Measurements from ENCODE around the gene RPS6KA1. TPM values are rescaled to one million over a fixed set of nuclear protein-coding genes. Genes with fewer than 3 reads are reported as not detected.

RPS6KA1 gene
- polyA plus RNA-seq, 1 donor (not counting 4 experiments of a cell fraction or from before 2014, with no cell fraction given), result 65.9 TPM

DNA sequence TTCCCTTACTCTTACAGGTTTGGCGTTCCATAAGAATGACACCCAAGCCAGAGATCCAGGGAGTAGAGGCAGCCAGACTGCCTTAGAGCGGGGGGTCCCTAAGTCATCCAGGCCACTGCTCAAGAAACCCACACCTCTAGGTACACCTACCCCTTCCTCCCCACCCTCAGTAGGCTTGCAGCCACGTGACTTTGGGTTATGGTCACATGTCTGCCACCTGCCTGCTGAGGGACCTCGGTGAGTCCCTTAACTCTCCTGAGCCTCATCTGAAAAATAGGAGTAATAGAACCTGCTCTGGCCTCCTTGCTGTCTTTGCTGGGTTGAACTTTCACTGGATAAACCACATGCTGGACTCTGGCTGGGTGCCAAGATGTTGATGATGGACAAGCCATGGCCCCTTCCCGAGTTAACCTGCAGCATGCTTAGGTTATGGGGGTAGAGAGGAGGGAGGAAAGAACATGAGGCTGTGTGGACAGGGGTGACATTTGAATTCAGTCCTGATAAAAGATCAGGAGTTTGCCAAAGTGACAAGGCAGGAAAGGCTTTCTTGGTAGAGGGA, 4.5 kb downstream of the RPS6KA1 start:
- DNase-seq (ENCODE audit: low read depth, low spot score) (no peak), FAIRE-seq (no peak)
- Histone ChIP-seq H3K36me3 (ENCODE audit: control insufficient read depth in 2 of 2, extremely low read depth in 1 of 2, insufficient read depth in 2 of 2, low read length in 2 of 2) (peaks cover 26 to 37% of the 10 kb centered on the region in 2 experiments), H3K4me2 (ENCODE audit: control insufficient read depth, extremely low read depth, insufficient read depth, low read depth, low read length) (no peak overlapping the region), H3K4me1 (ENCODE audit: control insufficient read depth, extremely low read depth, insufficient read depth, low read length) (peaks cover 26% of the 10 kb centered on the region), H2AFZ (ENCODE audit: control insufficient read depth, low read length) (no peak overlapping the region), H3K79me2 (ENCODE audit: control insufficient read depth, insufficient read depth, low read length) (peaks cover 84% of the 10 kb centered on the region), H3K4me3 (ENCODE audit: control insufficient read depth in 2 of 3, extremely low read depth in 1 of 3, insufficient read depth in 2 of 3, low read depth in 1 of 3, low read length in 3 of 3) (no peak overlapping the region), H3K9me1 (ENCODE audit: control insufficient read depth, extremely low read depth, insufficient read depth, low read length) (no peaks in the 10 kb centered on the region), H3K27ac (ENCODE audit: control insufficient read depth, insufficient read depth, low read length) (no peak overlapping the region), H3K9me3 (ENCODE audit: control insufficient read depth, low read depth, low read length) (no peaks in the 10 kb centered on the region), H4K20me1 (ENCODE audit: control insufficient read depth, extremely low read depth, insufficient read depth, low read length) (peaks cover 19% of the 10 kb centered on the region), H3K27me3 (ENCODE audit: control insufficient read depth, extremely low read depth, insufficient read depth, low read length) (no peaks in the 10 kb centered on the region), H3K9ac (ENCODE audit: control insufficient read depth, extremely low read depth, insufficient read depth, low read length) (no peak overlapping the region)
- dilution Hi-C loops (cut with MboI; ENCODE audit: extremely low pct_ligation_motif_present, low sequenced_read_pairs), result no loop called here
- no peak for TF ChIP-seq EZH2 (IDR thresholded peaks at IDR 0.05; ENCODE audit: low read length)
- TF ChIP-seq, protein P1, sequence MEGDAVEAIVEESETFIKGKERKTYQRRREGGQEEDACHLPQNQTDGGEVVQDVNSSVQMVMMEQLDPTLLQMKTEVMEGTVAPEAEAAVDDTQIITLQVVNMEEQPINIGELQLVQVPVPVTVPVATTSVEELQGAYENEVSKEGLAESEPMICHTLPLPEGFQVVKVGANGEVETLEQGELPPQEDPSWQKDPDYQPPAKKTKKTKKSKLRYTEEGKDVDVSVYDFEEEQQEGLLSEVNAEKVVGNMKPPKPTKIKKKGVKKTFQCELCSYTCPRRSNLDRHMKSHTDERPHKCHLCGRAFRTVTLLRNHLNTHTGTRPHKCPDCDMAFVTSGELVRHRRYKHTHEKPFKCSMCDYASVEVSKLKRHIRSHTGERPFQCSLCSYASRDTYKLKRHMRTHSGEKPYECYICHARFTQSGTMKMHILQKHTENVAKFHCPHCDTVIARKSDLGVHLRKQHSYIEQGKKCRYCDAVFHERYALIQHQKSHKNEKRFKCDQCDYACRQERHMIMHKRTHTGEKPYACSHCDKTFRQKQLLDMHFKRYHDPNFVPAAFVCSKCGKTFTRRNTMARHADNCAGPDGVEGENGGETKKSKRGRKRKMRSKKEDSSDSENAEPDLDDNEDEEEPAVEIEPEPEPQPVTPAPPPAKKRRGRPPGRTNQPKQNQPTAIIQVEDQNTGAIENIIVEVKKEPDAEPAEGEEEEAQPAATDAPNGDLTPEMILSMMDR (optimal IDR thresholded peaks at IDR 0.05 in 1 of 3, IDR thresholded peaks at IDR 0.05 in 1 of 3, conservative IDR thresholded peaks at IDR 0.05 in 1 of 3; ENCODE audit: extremely low read depth in 1 of 3, insufficient read depth in 2 of 3, low read length in 3 of 3), result no peak

DNA sequence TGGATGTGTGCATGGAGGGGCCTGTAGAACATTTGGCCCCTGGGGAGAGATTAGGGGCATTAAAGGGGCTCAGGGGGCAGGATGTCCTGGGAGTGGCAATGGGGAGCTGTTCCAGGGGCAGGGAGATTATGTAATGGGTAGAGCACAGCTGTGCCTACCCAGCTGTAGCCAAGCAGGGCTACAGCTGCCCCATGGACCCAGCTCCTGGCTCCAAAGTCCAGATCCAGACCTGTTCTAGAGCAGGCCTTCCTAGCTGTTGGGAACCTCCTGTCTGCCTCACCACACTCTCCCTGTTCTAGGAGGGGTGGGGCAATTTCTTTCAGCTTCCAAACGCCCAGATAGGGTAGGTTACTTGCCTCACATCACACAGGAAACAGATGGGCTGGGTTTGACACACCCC, 5.6 kb downstream of the RPS6KA1 start:
- Histone ChIP-seq H3K4me1 (ENCODE audit: control insufficient read depth, extremely low read depth, insufficient read depth, low read length) (peaks cover 23% of the 10 kb centered on the region), H4K20me1 (ENCODE audit: control insufficient read depth, extremely low read depth, insufficient read depth, low read length) (peaks cover 19% of the 10 kb centered on the region), H3K27ac (ENCODE audit: control insufficient read depth, insufficient read depth, low read length) (no peak overlapping the region), H3K9me3 (ENCODE audit: control insufficient read depth, low read depth, low read length) (no peaks in the 10 kb centered on the region), H3K36me3 (ENCODE audit: control insufficient read depth in 2 of 2, extremely low read depth in 1 of 2, insufficient read depth in 2 of 2, low read length in 2 of 2) (peaks cover 30 to 47% of the 10 kb centered on the region in 2 experiments), H3K79me2 (ENCODE audit: control insufficient read depth, insufficient read depth, low read length) (peaks cover 92% of the 10 kb centered on the region), H3K4me2 (ENCODE audit: control insufficient read depth, extremely low read depth, insufficient read depth, low read depth, low read length) (no peak overlapping the region), H3K27me3 (ENCODE audit: control insufficient read depth, extremely low read depth, insufficient read depth, low read length) (no peaks in the 10 kb centered on the region), H3K9ac (ENCODE audit: control insufficient read depth, extremely low read depth, insufficient read depth, low read length) (no peak overlapping the region), H2AFZ (ENCODE audit: control insufficient read depth, low read length) (no peak overlapping the region), H3K9me1 (ENCODE audit: control insufficient read depth, extremely low read depth, insufficient read depth, low read length) (no peaks in the 10 kb centered on the region), H3K4me3 (ENCODE audit: control insufficient read depth in 2 of 3, extremely low read depth in 1 of 3, insufficient read depth in 2 of 3, low read depth in 1 of 3, low read length in 3 of 3) (no peak overlapping the region)
- DNase-seq (ENCODE audit: low read depth, low spot score), result no peak
- FAIRE-seq, result no peak
- TF ChIP-seq EZH2 (IDR thresholded peaks at IDR 0.05; ENCODE audit: low read length), result no peak
- TF ChIP-seq, protein P1 (optimal IDR thresholded peaks at IDR 0.05 in 1 of 3, IDR thresholded peaks at IDR 0.05 in 1 of 3, conservative IDR thresholded peaks at IDR 0.05 in 1 of 3; ENCODE audit: extremely low read depth in 1 of 3, insufficient read depth in 2 of 3, low read length in 3 of 3), result no peak
- dilution Hi-C loops (cut with MboI; ENCODE audit: extremely low pct_ligation_motif_present, low sequenced_read_pairs), result no loop called here
